Epithelial cell of esophagus (primary cell): Measurements from ENCODE around the gene WDR91.

Source experiments
- DNase-seq: peaks from one replicate; pipeline ENCODE4 v3.0.0; 2010; ENCODE audit warnings: low read depth
- H3K4me3 ChIP-seq: 2 replicates; pipeline ENCODE4 v1.5.1; 2011; ENCODE audit warnings: mild to moderate bottlenecking, low read length, control low read depth
- CTCF ChIP-seq: IDR thresholded peaks from 2 replicates; pipeline ENCODE4 v1.5.1; 2011; ENCODE audit warnings: low read depth, mild to moderate bottlenecking, low read length, control low read depth, inconsistent platforms; ENCODE audit not compliant: insufficient read depth; ENCODE audit errors: missing control alignments

WDR91 gene

DNA sequence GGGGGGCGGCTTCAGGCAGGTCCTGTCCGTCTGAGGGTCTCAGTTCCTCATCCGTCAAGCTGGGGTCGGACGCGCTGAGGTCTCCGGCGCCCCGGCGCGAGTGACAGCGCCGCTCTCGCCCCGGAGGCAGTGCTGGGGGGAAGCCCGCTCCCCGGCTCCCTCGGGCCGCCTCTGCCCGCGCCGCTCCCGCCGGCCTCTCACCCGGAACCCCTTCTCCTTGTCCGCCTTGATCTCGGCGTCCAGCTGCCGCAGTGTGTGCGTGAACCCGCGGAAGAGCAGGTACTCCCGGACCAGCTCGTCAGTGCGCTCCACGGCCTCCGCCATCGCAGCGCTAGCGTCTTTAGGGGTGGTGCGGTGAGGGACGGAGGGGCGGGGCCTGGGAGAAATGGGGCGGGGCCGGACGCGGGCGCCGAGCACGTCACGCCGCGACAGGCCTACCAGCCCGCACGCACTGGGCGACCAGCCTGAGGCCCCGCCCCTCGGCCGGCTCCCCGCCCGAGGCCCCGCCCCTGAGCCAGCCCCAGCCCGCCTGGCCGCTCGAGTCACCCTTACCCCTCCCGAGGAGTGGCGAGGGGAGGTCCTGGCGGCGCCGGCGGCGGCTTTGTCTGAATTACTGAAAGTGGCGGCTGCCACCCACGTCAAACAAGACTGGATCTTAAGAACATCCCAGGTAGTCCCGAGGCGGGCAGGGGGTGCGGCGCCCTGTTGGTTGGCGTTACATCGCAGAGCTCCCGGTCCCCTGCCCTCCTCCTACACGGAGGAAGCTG lies at the start of gene WDR91:
TSS of gene WDR91 (minus strand) at position 348 of the 767 bp plus-strand sequence. CDS start at position 324, 24 bp downstream.
- TF ChIP-seq CTCF, result no peak
- DNase-seq, result peak; percentile 95
- H3K4me3 ChIP-seq, result peak within 1 kb of the TSS; percentile 59

DNA sequence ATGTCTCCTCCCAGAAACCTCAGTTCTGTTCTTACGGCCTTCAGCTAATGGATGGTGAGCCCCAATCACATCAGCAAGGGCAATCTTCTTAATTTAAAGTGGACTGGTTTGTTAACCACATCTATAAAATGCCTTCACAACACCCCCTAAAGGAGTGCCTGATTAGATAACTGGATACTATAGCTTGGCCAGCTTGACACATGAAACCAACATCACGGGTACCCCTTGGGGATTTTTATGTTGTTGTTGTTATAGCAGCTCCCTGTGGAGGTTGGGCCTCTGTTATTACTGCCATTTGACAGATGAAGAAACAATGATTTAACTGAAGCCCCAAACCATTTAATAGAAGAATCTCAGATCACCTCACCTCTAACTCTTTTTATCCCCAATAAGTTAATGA lies 49.1 kb upstream of the WDR91 start:
- no peak overlapping the region for H3K4me3 ChIP-seq
- DNase-seq, result no peak
- no peak for TF ChIP-seq CTCF

DNA sequence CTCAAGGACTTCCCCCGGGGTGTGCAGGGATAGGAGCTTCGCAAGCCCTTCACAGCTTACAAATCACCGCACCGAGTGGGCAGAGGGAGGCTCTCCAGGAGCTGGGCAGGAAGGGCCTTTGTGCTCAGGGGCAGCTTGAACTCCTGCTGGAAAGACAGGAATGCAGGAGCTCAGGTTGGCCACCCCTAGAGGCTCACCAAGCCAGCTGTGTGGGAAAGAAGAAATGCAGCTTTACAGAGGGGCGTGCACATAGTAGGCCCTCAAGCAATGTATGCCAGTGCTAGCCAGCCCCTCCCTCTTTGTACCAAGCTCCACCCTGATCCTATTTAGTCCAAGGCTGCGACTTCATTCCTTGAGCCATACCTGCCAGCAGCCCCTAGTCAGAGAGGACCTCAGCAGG lies 48.4 kb upstream of the WDR91 start:
- DNase-seq, result no peak
- TF ChIP-seq CTCF, result no peak

DNA sequence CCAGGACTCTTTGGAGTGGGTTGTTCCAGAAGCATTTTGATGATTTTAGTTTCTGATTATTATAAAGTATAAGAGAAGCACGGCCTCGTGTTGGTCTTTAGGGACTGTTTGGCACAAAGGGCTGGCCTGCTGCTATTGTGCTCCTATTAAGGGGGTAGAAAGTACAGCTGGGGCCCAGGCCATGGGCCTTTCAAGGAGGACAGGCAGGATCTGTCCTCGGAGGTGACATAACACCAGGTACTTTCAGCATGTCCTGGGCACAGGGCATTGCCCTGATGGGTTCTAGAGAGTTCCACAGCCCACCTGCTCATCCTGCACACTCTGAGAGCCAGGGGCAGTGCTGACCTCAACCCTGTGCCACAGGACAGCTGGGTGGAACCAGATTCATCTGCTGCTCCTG lies 47.3 kb upstream of the WDR91 start:
- H3K4me3 ChIP-seq, result no peak overlapping the region
- TF ChIP-seq CTCF, result no peak
- no peak for DNase-seq

More for the DNA sequence above, 48.4 kb upstream of the WDR91 start:
- no peak overlapping the region for H3K4me3 ChIP-seq

DNA sequence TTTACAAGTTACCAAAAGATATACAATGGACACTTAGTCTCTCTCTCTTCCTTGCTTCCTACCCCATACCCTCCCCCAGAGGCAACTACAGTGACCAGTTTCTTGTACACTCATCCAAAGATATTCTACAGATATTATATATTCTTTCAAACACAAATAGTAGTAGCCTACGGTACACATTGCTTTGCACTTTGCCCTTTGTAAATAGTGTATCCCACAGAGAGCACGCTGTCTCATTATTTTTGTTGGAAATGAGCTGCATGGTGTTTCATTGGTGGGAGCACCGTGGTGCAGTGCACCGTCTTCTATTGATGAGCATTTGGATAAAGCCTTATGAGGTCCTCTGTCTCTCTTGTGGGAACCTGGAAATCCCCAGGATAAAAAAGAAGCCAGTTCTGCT lies 46.5 kb upstream of the WDR91 start:
- H3K4me3 ChIP-seq, result no peak overlapping the region
- no peak for DNase-seq
- TF ChIP-seq CTCF, result no peak

DNA sequence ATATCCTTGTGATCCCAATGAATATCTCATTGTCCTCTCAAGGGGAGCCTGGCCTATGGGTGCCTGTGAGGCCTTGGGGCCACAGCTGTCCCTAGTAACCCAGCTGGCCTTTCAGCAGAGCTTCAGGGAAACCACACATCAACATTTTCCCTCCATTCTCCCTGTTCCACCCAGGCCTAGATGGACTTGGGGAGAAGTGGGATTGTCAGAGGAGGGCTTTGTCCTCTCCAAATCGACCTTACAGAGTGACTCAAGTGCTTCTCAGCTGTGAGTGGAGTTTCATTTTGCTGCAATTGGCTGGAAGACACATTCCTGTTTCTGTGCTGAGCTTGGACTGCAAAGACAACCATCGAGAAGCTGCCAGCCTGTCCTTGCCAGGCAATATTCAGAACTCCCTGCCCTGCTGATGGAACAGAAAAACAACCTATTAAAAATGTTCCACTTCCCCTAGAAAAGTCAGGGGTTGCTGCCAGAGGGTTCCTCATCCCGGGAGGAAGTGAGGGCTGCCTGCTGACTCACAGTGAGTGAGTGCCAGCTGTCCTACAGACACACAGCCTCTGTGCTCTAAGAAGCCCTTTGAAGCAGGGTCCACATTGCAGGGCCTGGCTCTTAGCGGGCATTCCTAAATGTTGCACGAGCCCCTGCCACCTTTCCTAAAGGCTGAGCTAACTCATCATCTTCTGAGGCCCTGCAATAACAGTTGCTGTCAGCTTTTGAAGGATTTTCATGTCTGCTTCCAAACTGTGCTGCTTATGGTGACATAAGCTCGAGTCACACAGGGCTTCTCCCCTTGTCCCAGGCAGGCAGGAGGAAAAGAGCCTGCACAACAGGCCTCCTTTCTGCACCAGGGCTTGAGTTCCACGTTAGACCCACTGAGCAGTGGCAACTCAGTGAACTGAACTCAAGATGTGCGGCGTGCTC lies 42.8 kb upstream of the WDR91 start:
- TF ChIP-seq CTCF, result no peak
- no peak overlapping the region for H3K4me3 ChIP-seq
- DNase-seq, result peak; percentile 69
